ENCODE data around the gene CMPK1.

GRCh38 chr1:47406966-47407365 is 73.4 kb downstream of the CMPK1 start:
- TF ChIP-seq TAF1 (IDR thresholded peaks at IDR 0.05; ENCODE audit: borderline replicate concordance, low read depth, low read length) (no peak), EP300 (IDR thresholded peaks at IDR 0.05; ENCODE audit: borderline replicate concordance in 1 of 2, control insufficient read depth in 1 of 2, low read depth in 2 of 2, low read length in 2 of 2) (no peak)
